ENCODE data around the gene TUBB4A. TPM values are rescaled to one million over a fixed set of nuclear protein-coding genes. Genes with fewer than 3 reads are reported as not detected.

The TUBB4A gene
- polyA plus RNA-seq, 1 donor from 2014 or later = 17.8 TPM

- H3F3A ChIP-seq (ENCODE audit: insufficient read depth, low read length, poor library complexity, severe bottlenecking) = no peaks in the 10 kb centered on the region
- H3K36me3 ChIP-seq (ENCODE audit: insufficient read depth, low read length) = no peaks in the 10 kb centered on the region
- H3K9me3 ChIP-seq (ENCODE audit: low read length) = no peaks in the 10 kb centered on the region
- H3K79me2 ChIP-seq (replicated peaks; ENCODE audit: insufficient read depth, low read length) = no peaks in the 10 kb centered on the region
- peaks cover 38% of the 10 kb centered on the region for H3K27me3 ChIP-seq (ENCODE audit: insufficient read depth, low read depth, low read length)
- no peak overlapping the region for H3K4me3 ChIP-seq (ENCODE audit: low read length)
- no peak overlapping the region for H2AFZ ChIP-seq (ENCODE audit: low read depth, low read length)
- no peaks in the 10 kb centered on the region for H3K9me2 ChIP-seq (ENCODE audit: insufficient read depth, low read length)
- H3K4me2 ChIP-seq (ENCODE audit: low read length) = no peak overlapping the region
- H3K9ac ChIP-seq (ENCODE audit: low read length) = no peak overlapping the region
- TF ChIP-seq, protein P1, sequence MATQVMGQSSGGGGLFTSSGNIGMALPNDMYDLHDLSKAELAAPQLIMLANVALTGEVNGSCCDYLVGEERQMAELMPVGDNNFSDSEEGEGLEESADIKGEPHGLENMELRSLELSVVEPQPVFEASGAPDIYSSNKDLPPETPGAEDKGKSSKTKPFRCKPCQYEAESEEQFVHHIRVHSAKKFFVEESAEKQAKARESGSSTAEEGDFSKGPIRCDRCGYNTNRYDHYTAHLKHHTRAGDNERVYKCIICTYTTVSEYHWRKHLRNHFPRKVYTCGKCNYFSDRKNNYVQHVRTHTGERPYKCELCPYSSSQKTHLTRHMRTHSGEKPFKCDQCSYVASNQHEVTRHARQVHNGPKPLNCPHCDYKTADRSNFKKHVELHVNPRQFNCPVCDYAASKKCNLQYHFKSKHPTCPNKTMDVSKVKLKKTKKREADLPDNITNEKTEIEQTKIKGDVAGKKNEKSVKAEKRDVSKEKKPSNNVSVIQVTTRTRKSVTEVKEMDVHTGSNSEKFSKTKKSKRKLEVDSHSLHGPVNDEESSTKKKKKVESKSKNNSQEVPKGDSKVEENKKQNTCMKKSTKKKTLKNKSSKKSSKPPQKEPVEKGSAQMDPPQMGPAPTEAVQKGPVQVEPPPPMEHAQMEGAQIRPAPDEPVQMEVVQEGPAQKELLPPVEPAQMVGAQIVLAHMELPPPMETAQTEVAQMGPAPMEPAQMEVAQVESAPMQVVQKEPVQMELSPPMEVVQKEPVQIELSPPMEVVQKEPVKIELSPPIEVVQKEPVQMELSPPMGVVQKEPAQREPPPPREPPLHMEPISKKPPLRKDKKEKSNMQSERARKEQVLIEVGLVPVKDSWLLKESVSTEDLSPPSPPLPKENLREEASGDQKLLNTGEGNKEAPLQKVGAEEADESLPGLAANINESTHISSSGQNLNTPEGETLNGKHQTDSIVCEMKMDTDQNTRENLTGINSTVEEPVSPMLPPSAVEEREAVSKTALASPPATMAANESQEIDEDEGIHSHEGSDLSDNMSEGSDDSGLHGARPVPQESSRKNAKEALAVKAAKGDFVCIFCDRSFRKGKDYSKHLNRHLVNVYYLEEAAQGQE (IDR thresholded peaks at IDR 0.05; ENCODE audit: borderline replicate concordance) = no peak
- TF ChIP-seq EP300 (conservative IDR thresholded peaks at IDR 0.05; ENCODE audit: poor library complexity, severe bottlenecking) (no peak), SMC3 (conservative IDR thresholded peaks at IDR 0.05; ENCODE audit: poor library complexity) (no peak), RAD21 (conservative IDR thresholded peaks at IDR 0.05) (no peak), MXI1 (conservative IDR thresholded peaks at IDR 0.05; ENCODE audit: poor library complexity, severe bottlenecking) (no peak), POLR2AphosphoS5 (IDR thresholded peaks at IDR 0.05) (no peak), EZH2 (IDR thresholded peaks at IDR 0.05; ENCODE audit: borderline replicate concordance, insufficient read depth, low read length, poor library complexity, severe bottlenecking) (no peak), TAF1 (IDR thresholded peaks at IDR 0.05; ENCODE audit: low read depth) (no peak)
- TF ChIP-seq, protein P2, sequence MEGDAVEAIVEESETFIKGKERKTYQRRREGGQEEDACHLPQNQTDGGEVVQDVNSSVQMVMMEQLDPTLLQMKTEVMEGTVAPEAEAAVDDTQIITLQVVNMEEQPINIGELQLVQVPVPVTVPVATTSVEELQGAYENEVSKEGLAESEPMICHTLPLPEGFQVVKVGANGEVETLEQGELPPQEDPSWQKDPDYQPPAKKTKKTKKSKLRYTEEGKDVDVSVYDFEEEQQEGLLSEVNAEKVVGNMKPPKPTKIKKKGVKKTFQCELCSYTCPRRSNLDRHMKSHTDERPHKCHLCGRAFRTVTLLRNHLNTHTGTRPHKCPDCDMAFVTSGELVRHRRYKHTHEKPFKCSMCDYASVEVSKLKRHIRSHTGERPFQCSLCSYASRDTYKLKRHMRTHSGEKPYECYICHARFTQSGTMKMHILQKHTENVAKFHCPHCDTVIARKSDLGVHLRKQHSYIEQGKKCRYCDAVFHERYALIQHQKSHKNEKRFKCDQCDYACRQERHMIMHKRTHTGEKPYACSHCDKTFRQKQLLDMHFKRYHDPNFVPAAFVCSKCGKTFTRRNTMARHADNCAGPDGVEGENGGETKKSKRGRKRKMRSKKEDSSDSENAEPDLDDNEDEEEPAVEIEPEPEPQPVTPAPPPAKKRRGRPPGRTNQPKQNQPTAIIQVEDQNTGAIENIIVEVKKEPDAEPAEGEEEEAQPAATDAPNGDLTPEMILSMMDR (IDR thresholded peaks at IDR 0.05; ENCODE audit: poor library complexity, severe bottlenecking) = no peak
- H4K20me1 ChIP-seq (ENCODE audit: insufficient read depth) = no peaks in the 10 kb centered on the region
- no peak overlapping the region for H3K27ac ChIP-seq (ENCODE audit: low read length)
These were observed 37.1 kb downstream of the TUBB4A start for GRCh38 chr19:6465006-6465405.

DNA sequence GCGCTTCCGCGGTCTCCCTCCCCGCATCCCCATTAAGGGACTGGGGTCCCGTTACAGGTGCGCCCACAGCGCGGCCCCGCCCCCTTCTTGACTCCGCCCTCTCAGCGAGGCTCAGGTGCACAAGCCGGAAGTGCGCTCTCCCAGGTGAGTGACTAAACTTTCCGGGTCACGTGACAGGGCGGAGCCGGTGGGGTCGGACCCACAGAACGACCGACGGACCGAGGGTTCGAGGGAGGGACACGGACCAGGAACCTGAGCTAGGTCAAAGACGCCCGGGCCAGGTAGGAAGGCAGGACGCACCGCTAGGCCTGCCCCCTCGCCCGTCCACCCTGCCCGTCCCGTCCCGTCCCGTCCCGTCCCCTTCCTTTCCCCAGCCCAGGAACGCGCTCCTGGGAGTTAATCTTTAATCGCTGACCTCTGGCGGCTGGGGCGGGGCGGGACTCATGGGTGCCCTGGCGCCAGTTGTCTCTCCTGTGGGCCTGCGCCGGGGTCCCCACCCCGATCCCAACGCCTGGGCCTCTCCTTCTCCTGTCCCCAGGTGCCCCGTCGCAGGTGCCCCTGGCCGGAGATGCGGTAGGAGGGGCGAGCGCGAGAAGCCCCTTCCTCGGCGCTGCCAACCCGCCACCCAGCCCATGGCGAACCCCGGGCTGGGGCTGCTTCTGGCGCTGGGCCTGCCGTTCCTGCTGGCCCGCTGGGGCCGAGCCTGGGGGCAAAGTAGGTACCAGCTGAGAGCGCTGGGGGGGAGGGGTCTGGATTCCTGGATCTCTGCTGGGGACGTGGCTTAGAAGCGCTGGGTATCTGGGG is 37.8 kb downstream of the TUBB4A start, which contains the start of gene CRB3:
Gene CRB3 (plus strand): TSS at position 202 of the 804 bp plus-strand sequence. CDS start 431 bp downstream, at position 633.
- Histone ChIP-seq H3K27ac (ENCODE audit: low read length) (no peak within 1 kb of the TSS), H3K9me2 (ENCODE audit: insufficient read depth, low read length) (no peaks in the 10 kb centered on the region), H3K27me3 (ENCODE audit: insufficient read depth, low read depth, low read length) (peaks cover 38% of the 10 kb centered on the region), H3K9ac (ENCODE audit: low read length) (no peak within 1 kb of the TSS), H3K79me2 (replicated peaks; ENCODE audit: insufficient read depth, low read length) (no peaks in the 10 kb centered on the region), H3K9me3 (ENCODE audit: low read length) (no peaks in the 10 kb centered on the region), H3K4me2 (ENCODE audit: low read length) (no peak within 1 kb of the TSS), H4K20me1 (ENCODE audit: insufficient read depth) (no peaks in the 10 kb centered on the region), H3K4me3 (ENCODE audit: low read length) (peak within 1 kb of the TSS; percentile 44), H3F3A (ENCODE audit: insufficient read depth, low read length, poor library complexity, severe bottlenecking) (no peaks in the 10 kb centered on the region), H2AFZ (ENCODE audit: low read depth, low read length) (no peak within 1 kb of the TSS), H3K36me3 (ENCODE audit: insufficient read depth, low read length) (no peaks in the 10 kb centered on the region)
- TF ChIP-seq, protein P2 (IDR thresholded peaks at IDR 0.05; ENCODE audit: poor library complexity, severe bottlenecking) = no peak
- TF ChIP-seq TAF1 (IDR thresholded peaks at IDR 0.05; ENCODE audit: low read depth) (no peak), EP300 (conservative IDR thresholded peaks at IDR 0.05; ENCODE audit: poor library complexity, severe bottlenecking) (no peak), POLR2AphosphoS5 (IDR thresholded peaks at IDR 0.05) (no peak), MXI1 (conservative IDR thresholded peaks at IDR 0.05; ENCODE audit: poor library complexity, severe bottlenecking) (no peak), SMC3 (conservative IDR thresholded peaks at IDR 0.05; ENCODE audit: poor library complexity) (no peak), RAD21 (conservative IDR thresholded peaks at IDR 0.05) (no peak), EZH2 (IDR thresholded peaks at IDR 0.05; ENCODE audit: borderline replicate concordance, insufficient read depth, low read length, poor library complexity, severe bottlenecking) (no peak)
- TF ChIP-seq, protein P1 (IDR thresholded peaks at IDR 0.05; ENCODE audit: borderline replicate concordance) = no peak

All from neural cell (in vitro differentiated cells).